GM19372 (cell line): Measurements from ENCODE around the gene CAMKV.

Source experiments
- ATAC-seq: cut with Tn5 transposase; IDR thresholded peaks from one replicate; pipeline ENCODE4 v1.9.1; 2021; ENCODE audit warnings: mild to moderate bottlenecking, low read depth, moderate library complexity; ENCODE audit not compliant: unreplicated experiment

CAMKV gene

DNA sequence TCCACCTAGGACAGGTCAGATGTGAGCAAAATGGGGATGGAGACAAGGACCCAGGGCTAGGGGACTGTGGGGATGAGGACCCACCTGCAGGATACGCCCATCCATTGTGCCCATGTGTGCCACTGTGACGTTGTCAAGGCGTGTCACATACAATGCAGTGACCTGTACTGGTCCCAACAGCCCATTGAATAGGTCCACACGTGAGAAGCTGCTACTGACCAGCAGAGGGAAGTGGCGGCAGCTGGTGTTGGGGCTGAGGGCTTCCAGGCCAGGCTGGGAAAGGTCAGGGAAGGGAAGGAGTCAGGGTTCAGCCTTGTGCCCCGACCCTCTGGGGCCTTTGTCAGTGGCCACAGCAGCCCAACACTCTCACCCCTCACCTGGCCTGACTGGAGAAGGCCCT is 29.3 kb upstream of the CAMKV start:
- ATAC-seq, result no peak

DNA sequence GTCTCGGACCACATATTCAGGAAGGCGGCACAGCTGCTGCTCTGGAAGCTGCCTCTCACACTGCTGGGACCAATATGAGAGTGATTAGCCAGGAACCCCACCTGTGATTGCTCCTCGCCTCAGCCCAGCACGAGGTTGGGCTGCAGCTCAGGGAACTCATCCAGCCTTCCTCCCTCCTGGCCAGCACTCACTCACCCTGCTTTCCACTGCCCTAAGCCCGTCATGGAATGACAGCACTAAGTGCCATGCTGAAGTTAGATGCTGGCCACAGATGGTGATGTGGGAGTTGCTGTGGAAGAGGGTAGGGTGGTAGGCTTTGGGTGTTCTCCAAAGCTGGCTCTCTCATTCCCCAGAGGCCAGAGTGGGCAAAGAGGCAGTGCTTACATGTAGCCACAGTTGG is 26.6 kb upstream of the CAMKV start:
- no peak for ATAC-seq

DNA sequence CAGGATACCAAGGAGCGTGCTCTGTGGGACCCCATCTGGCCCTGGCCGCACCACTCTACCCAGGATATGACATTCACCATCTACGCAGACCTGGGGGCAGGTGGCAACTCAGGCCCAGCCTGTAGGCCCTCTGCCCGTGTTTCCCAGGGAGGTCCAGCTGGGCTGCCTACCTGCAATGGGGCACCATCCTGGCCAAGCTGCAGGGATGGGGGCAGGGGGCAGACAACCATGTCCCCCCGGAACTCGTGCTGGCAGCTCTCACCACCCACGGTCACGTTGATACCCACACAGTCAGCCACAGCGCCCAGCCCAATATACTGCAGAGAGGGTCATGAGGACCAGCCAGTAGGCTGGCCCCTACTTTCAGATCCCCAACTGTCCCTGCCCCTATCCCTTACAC is 26.1 kb upstream of the CAMKV start:
- no peak for ATAC-seq

DNA sequence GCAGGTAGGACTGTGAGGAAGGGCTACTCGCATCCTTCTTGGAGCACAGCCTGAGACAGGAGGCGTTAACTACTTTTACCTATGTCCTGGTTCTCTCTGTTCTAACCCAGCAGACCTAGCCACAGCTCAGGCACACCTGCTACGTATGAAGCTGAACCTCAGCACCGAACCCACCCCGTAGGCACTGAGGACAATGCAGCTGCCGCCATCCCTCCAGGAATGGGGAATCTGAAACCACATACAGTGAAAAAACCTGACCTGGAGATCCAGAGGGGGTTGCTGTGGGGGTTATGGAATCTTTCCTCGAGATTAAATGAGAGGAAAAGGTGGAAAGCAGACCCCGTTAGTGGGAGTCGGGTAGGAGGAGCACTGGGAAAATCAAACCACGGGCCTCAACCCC is 19.6 kb upstream of the CAMKV start:
- no peak for ATAC-seq

DNA sequence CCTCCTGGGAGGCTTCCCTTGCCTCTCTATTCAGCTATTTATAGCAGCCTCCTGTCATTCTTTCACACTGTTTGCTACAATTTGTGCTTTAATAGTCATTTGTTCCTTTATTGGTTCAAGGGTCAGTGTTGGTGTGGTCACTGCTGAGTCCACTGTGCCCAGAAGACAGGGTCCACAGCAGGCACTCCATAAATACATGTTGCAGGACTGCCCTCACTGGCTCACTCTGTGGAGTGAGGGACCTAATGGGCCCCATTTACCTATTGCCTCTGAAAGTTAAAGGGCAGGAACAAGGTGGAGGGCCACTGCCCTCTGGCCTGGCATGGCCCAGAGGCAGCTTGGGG is 17.2 kb upstream of the CAMKV start:
- ATAC-seq, result no peak

DNA sequence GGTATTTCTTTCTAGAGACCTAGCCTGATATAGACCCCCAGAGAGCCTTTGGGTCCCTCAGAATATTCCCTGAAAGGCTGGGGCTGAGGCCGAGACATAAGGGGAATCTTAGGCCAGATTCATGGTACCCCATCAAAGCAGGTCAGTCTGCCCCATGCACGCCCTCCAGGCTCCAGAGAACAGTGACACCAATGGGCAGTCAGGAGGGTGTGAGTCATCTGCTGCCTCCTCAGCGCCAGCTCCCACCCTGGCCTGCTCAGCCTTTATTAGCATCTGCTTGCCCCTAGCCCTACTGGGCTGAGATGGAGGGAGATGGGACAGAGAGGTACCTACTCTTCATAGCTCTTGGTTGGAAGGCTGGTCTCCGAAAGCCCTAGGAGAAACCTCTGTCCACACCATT is 14.3 kb upstream of the CAMKV start:
- no peak for ATAC-seq

DNA sequence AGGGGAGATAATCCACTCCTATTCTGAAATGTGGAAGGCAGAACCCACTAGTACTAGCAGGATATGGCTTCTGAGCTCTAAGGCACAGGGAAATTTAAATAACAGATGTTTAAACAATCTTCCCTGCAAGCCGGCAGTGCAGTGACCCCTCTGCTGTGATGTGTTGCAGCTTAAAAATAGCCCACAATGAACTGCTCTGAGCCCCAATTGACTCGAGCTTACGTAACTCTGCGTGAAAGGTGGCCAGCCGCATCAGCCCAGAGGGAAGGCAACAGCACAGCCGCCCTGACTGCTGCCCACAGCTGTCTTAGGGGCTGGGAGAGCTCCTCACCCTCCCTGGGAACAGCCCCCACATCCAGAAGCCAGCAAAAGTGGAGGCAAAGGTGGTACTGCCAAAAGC is 12.5 kb upstream of the CAMKV start:
- ATAC-seq, result no peak

DNA sequence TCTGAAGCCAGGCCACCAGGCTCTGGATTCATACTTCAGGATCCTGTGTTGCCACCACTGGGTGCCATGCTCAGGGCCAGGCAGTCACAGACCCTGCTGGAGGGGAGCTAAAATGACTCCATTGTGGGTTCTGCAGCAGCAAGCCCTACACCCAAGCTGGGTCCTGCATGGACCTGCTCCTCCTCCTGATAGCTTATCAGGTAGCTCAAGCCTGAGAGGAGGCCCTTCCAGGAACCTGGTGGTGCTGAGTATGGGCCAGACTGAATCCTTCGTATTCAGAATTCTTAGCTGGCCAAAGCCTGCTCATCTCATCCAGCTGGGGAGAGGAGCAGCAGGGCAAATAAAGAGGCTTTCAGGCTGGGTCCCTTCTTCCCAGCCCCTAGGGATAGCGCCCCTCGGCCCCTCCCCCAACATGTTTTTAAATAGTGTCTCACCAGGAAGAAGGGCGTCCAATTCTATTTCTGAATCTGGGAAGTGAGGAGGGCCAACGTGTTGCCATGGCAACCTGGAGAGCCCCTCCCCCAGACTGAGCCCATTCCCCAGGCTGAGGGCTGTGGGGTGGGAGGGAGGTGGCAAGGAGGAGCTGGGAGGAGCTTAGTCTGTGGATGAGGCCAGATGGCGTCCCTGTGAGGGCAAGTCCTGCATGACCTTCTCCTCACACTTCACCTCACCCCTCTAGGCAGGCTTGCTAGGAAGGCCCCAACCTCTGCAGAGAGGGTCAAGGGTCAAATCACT is 11.0 kb upstream of the CAMKV start:
- ATAC-seq, result no peak

DNA sequence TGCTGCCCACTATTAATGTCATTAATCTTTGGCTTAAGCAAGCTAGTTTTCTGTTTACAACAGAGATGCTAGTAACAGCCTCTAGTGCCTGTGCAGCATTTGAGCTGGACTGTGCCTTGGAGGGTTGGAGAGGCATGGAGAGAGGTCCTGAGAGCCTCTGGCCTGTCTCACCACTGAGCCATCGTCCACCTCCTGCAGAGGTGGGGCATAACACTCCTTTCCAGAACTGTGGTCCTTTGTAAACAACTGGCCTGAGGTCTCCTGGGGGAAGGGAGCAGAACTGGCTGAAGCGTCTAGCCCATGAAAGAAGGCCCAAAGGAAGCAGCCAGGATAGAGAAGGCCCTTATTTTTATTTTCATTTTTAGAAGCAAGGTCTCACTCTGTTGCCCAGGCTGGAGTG is 10.0 kb upstream of the CAMKV start:
- no peak for ATAC-seq

DNA sequence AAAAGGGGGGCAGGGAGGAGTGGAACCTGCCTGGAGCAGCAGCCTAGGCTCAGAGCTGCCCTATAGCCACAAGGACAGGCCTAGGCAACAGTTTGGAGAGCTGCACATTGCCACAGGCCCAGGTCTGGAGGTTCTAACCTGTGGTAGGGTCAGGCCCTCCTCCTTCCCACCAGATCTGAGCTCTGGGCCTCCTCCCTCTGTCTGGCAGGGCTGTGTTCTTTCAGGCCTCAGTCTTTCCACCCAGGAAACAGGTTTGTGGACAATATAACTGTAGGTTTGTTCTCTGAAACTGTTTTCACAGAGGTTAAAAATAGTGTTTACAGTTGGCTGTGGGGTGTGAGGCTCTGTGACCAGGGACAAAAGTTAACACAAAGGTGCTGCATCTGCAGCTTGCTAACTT is 9.0 kb upstream of the CAMKV start:
- no peak for ATAC-seq

DNA sequence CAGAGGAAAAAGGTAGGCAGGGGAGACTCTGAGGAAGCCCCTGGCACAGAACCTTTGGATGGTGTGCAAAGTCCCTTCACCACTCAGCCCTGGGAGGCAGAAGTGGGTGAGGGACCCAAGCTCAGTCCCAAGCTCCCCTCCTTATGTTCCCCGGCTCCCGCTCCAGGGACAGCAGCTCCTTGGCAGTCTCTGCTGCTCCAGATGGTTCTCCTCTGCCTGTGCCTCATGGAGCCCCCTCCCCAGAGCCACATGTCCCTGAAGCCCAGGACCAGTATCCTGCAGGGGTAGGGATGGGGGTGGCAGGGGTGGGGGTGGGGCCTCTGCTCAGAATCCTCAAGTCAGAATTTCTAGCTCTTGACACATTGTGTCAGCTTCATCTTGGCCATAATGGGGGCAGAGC is 8.0 kb upstream of the CAMKV start:
- ATAC-seq, result no peak

DNA sequence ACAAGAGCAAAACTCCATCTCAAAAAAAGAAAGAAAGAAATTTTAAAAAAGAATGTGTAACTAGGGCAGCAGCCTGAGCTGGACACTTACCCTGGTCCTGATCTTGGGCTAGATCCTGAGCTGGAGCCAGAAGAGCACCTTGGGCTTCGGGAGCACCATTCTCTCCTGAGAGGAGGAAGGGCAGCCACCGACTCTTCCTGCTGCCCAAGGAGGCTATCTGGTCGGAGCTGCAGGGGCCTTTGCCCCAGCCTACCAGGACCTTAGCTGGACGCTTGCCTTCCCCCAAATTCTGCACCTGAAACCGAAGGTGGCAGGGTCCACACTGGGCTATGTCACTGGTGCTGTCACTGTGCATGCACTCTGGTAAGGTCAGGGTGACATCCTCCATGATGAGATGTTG is 6.9 kb upstream of the CAMKV start:
- no peak for ATAC-seq

DNA sequence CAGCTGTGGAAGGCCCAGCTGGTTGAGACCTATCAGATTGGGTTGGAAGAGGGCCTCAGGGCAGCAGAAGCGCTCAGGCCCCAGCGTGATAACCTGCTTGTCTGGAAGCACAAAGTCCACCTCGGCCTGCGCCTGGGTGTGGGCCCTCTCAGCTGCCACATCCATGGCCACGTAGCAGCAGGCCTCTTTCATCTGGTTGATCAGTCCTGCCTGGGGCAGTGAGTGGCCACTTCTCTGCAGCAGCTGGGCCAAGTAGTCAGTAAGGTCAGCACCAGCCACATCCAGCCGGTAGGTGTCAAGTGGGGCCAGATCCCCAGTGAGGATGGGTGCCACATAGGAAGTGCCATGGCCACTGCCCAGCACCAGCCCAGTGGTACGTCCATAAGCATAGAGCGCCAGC is 3.9 kb upstream of the CAMKV start:
- no peak for ATAC-seq

DNA sequence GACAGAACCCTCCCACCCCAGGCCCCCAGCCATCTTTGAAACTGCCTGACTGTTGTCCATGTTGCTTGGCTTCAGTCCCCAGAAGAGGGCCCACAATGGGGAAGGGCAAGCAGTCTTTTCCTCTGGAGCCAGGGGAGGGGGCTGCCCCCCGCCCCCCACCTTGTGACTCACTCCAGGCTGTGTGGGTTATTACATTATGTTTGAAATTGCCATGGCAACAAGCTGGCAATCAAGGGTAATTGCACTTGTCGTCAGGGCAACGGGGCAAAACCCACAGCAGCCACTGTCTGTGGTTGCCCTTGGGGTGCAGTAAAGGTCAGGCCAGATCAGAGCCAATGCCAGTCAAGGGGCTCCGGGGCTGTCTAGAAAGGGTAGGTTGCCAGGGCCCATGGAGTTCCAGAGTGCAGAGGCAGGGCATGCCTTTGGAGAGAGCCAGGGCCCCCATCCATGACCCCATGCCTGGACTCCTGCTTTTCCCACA is 3.1 kb upstream of the CAMKV start:
- ATAC-seq, result no peak

DNA sequence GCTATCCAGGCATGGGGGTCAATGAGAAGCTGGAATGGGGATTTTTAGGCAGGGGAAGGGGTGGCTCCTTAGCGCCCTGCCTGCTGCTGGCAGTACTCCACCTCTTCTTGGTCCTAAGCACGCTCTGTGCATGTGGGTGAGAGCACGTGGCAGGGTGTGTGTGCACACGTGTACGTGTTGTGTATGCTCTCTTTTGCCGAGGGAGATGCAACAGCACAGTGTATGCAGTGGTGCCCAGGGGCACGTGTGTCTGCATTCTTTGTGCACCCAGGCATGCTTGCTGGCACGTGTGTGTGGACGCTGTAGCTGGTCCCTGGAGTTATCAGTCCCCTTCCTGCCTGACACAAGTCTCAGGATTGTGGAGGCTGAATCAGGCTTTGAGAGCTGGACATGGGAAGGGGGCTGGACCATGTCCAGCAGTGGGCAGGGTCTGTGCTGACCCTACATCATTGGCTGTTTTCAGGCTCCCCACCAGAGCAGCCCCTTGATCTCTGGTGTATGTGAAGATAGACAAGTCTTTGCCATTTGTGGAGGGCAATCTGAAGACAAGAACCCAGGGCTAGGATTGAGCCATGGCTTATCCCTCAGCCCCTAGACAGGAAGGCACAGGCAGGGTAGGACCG is 1.9 kb upstream of the CAMKV start:
- no peak for ATAC-seq

DNA sequence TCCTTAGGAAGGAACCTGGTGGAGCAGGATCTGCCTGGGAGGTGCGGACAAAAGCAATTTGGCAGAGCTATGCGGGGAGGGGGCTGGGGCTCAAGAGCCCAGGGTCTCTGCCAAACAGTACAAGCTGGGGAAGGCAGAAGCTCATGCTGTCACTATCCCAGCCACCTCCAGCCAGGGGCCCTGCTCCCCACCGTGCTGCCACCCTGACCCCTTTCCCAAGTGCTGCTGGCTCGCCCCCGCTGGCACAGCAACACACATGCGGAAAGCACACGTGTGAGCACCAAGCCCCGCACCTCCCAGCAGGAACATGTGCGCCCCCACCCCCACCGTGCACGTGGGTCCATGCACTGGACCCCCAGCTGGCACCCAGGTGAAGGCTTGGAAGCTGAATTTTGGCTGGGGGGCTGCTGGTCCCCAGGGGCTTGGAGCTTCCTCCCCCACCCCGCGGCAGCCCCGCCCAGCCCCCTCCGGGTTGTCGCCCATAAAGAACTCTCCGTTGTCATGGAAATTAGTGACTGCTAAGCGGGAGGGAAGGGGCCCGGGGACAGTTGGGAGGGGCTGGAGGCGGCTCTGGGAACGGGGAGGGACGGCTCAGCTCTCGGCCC is 742 bp downstream of the CAMKV start:
- no peak for ATAC-seq

DNA sequence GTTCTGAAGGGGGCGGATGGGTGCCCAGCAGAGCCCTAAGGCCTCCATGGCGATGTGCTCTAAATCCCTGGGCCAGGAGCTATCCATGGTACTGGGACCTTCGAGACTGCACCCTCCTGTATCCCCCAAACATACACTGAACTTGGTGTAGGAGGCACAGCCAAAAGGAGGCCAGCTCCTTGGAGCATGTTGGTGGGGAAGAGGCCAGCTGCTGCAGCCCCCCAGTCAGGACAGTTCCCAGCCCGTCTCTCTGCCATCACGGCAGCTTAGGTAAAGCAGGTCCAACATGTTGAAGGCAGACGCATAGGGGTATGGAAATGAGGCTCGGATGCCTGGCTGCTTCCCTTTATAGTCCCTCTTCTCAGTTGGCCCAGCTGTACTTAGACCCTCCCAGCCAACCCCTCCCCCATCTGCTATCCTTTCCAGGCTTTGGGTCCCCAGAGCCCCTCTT is 1.8 kb downstream of the CAMKV start:
- no peak for ATAC-seq

DNA sequence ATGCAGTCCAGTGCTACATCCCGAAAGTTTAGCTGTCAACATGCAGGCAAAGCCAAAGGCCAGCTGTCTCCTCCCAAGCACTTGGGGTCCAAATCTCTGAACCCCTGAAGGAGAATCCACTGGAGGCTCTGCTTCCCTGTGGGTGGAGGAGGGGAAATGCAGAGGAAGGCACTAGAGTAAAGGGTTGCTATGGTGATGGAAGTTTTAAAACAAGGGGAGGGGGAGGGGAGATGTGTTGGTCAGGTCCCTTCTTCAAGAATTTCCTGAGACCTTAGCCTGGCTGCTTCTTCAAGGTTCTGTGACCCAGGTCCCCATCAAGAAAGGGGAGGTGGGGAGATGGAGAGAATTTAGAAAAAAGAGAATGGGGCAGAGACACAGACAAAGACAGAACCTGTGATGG is 2.3 kb downstream of the CAMKV start:
- no peak for ATAC-seq

DNA sequence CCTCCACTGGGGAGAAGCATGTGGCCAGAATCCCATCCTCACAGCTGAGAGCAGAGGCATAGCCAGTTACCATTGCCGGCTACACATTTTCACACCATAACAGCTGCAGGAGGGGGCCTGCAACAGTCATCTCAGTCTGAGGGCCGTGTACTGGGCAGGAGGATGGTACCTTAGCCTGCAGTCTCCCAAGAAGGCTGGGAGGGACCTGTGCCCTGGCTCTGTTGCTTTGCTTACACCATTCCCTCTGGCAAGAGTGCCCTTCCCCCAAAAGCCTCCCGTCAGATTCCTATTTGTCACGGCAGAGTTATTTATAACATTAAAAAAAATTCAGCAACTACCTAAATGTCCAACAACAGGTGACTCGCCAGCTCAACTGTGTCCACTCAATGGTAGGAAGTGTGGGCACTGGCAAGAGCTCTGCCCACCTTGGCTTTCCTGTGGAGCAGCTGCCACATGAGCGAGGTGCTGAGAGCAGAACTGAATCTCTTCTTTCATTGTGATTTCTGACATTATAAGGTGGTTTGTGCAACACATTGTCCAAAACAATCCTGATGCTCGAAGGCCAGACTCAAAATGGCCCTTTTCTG is 4.4 kb downstream of the CAMKV start:
- no peak for ATAC-seq

DNA sequence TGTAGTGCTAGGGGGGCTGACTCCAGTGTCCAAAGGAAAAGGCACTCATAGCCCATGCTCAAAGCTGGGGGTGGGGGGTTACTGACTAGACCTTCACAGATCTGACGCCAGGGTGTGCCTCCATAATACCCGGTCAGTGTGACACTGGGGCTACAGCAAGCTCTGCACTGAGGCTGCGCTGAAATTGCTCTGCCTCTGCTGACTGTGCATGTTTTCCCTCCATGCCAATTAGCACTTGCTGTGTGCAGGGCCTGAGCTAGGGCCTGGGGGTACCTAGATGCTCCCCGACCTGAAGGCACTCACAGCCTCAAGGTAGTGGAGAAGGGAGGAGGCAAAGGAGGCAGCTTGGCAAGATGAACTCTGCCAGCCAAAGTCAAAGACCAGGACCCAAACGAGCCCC is 5.2 kb downstream of the CAMKV start:
- no peak for ATAC-seq

DNA sequence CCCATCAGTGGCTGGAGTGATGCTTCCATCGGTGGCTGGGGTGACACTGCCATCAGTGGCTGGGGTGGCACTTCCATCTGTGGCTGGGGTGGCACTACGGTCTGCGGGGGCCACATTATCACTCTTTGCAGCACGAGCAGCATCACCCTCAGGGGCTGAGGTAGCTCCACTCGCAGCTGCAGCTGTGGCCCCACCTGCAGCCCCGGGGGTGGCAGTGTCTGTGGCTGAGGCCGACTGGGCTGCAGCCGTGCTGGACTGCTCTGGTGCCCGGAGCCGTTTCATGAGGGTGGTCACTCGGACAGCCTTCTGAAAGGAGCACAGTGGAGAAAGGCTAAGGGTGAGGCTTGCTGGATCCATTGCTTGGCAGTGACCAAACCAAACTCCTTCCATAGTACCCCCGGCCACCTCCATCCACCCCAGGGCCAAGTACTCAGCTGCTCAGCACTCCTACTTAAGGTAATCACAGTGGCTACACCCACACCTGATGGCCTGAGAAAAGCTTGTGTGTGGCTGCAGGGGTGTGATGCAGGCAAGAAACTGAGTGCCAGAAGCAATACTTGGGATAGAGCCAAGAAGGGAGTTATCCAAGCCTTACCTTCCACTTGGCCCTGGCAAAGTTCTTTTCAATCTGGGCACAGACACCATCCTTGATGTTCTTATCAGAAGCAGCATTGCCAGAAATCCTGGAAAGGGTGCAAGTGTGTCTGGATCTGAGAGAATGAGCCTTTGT is 10.0 kb downstream of the CAMKV start:
- ATAC-seq, result no peak
